GM23248 (cell line): ENCODE data around the gene TMEM72. TPM values are rescaled to one million over a fixed set of nuclear protein-coding genes. Genes with fewer than 3 reads are reported as not detected.

Experiments
- DNase-seq: peaks from one replicate; pipeline ENCODE4 v3.0.0-alpha.2; 2015
- H2AFZ ChIP-seq: fragments of 200-600 bp; sonication (generic); 2 replicates; pipeline ENCODE4 v1.6.1; 2016; ENCODE audit warnings: antibody characterized with exemption
- H3F3A ChIP-seq: fragments of 200-600 bp; sonication (generic); 2 replicates; pipeline ENCODE4 v1.6.1; 2016; ENCODE audit warnings: mild to moderate bottlenecking, antibody characterized with exemption, mixed run types; ENCODE audit not compliant: insufficient read depth
- H3K27ac ChIP-seq: fragments of 200-600 bp; sonication (generic); 2 replicates; pipeline ENCODE4 v1.5.1; 2016; ENCODE audit warnings: mild to moderate bottlenecking
- H3K27me3 ChIP-seq: fragments of 200-600 bp; sonication (generic); replicated peaks from 2 replicates; pipeline ENCODE4 v1.6.1; 2016; ENCODE audit warnings: mild to moderate bottlenecking; ENCODE audit not compliant: insufficient read depth
- H3K36me3 ChIP-seq: fragments of 200-600 bp; sonication (generic); 2 replicates; pipeline ENCODE4 v1.6.1; 2016; ENCODE audit warnings: low read depth, mild to moderate bottlenecking
- H3K4me1 ChIP-seq: fragments of 200-600 bp; sonication (generic); 2 replicates; pipeline ENCODE4 v1.6.1; 2016; ENCODE audit warnings: mild to moderate bottlenecking; ENCODE audit not compliant: insufficient read depth
- H3K4me2 ChIP-seq: fragments of 200-600 bp; sonication (generic); one replicate; pipeline ENCODE4 v1.6.1; 2016; ENCODE audit warnings: mild to moderate bottlenecking; ENCODE audit not compliant: unreplicated experiment
- H3K4me3 ChIP-seq: fragments of 200-600 bp; sonication (generic); 2 replicates; pipeline ENCODE4 v1.5.1; 2016; ENCODE audit warnings: mild to moderate bottlenecking
- H3K79me2 ChIP-seq: fragments of 200-600 bp; sonication (generic); 2 replicates; pipeline ENCODE4 v1.6.1; 2016; ENCODE audit warnings: mild to moderate bottlenecking; ENCODE audit not compliant: insufficient read depth
- H3K9ac ChIP-seq: fragments of 200-600 bp; sonication (generic); 2 replicates; pipeline ENCODE4 v1.6.1; 2016; ENCODE audit warnings: mild to moderate bottlenecking
- H3K9me2 ChIP-seq: fragments of 200-600 bp; sonication (generic); 2 replicates; pipeline ENCODE4 v1.6.1; 2016; ENCODE audit warnings: mixed run types, mild to moderate bottlenecking, moderate library complexity; ENCODE audit not compliant: insufficient read depth
- H3K9me3 ChIP-seq: fragments of 200-600 bp; sonication (generic); one replicate; pipeline ENCODE4 v1.6.1; 2017; ENCODE audit warnings: low read depth
- H4K20me1 ChIP-seq: fragments of 200-600 bp; sonication (generic); 2 replicates; pipeline ENCODE4 v1.6.0; 2016; ENCODE audit not compliant: insufficient read depth
- EZH2 ChIP-seq: fragments of 200-600 bp; sonication (generic); IDR thresholded peaks from 2 replicates; pipeline ENCODE4 v1.6.1; 2018; ENCODE audit warnings: antibody characterized with exemption, mild to moderate bottlenecking; ENCODE audit not compliant: insufficient read depth, poor library complexity, severe bottlenecking
- EZH2phosphoT487 ChIP-seq: fragments of 200-600 bp; sonication (generic); IDR thresholded peaks from 2 replicates; pipeline ENCODE4 v1.6.1; 2018; ENCODE audit warnings: antibody characterized with exemption, moderate library complexity, mild to moderate bottlenecking, low read depth; ENCODE audit not compliant: insufficient read depth
- WGBS, 2 experiments: methylation state at CpG; one replicate each; pipeline ENCODE4 v1.1.6; 2015 to 2017; ENCODE audit warnings: low lambda C conversion rate in 2 of 2, low coverage in 1 of 2; ENCODE audit errors: missing lambda C conversion rate in 2 of 2; 5-methylcytosine and 5-hydroxymethylcytosine counted together
- in situ Hi-C: fragments of 300-500 bp; cut with MboI; formaldehyde crosslinking; loops from 2 replicates; pipeline ENCODE4 v1.15.0; 2020
- polyA plus RNA-seq: library from polyadenylated mRNA; unstranded; fragments of >200 nt; fragmentation: Nextera tagmentation; extraction: Ambion mirVana; gene quantifications from 2 replicates; pipeline ENCODE4 v1.2.1, GENCODE V29; 2016
- total RNA-seq: library from RNA; depleted of rRNA; stranded (reverse); fragments of >200 nt; shearing (Covaris generic); gene quantifications from 2 replicates; pipeline ENCODE4 v1.2.3, GENCODE V29; 2014; rRNA removed

The TMEM72 gene
- total RNA-seq (not detected in 2 replicates), polyA plus RNA-seq (not detected in 2 replicates)

GRCh38 chr10:44911081-44911540, at the start of gene TMEM72:
Gene TMEM72 (plus strand): TSS chr10:44911337. CDS start chr10:44911513, 176 bp downstream.
- H3K4me1 ChIP-seq = no peaks in the 10 kb centered on the region
- H3K4me2 ChIP-seq = no peak within 1 kb of the TSS
- no peaks in the 10 kb centered on the region for H3K9me3 ChIP-seq
- no peak within 1 kb of the TSS for H3K9ac ChIP-seq
- H2AFZ ChIP-seq = no peak within 1 kb of the TSS
- H3K27me3 ChIP-seq = peaks cover 27% of the 10 kb centered on the region
- 36 to 45% methylated on average over 11 to 12 of the region's 12 CpGs for WGBS, 2 experiments
- H3K27ac ChIP-seq = no peak within 1 kb of the TSS
- no peaks in the 10 kb centered on the region for H3F3A ChIP-seq
- H3K4me3 ChIP-seq = no peak within 1 kb of the TSS
- no peaks in the 10 kb centered on the region for H3K79me2 ChIP-seq
- no peak for TF ChIP-seq EZH2phosphoT487
- no peak for TF ChIP-seq EZH2
- in situ Hi-C loops = no loop called here
- no peaks in the 10 kb centered on the region for H3K36me3 ChIP-seq
- DNase-seq = no peak
- H4K20me1 ChIP-seq = no peaks in the 10 kb centered on the region
- H3K9me2 ChIP-seq = no peaks in the 10 kb centered on the region

- peaks cover 21% of the 10 kb centered on the region for H3F3A ChIP-seq
- H3K36me3 ChIP-seq = no peaks in the 10 kb centered on the region
- 83% methylated on average over 12 of the region's 12 CpGs for WGBS, 2 experiments
- H3K27me3 ChIP-seq = no peaks in the 10 kb centered on the region
- no peaks in the 10 kb centered on the region for H3K79me2 ChIP-seq
- TF ChIP-seq EZH2phosphoT487 = no peak
- no peak for TF ChIP-seq EZH2
- no peaks in the 10 kb centered on the region for H3K9me2 ChIP-seq
- no peaks in the 10 kb centered on the region for H4K20me1 ChIP-seq
- no peaks in the 10 kb centered on the region for H3K9me3 ChIP-seq
- DNase-seq = no peak
- H3K4me1 ChIP-seq = peaks cover 40% of the 10 kb centered on the region
- H2AFZ ChIP-seq = peak overlapping the region; percentile 7; the same call in 1 of the 2 replicates
- in situ Hi-C loops = loop anchor here (10.0 to 25.0 kb wide), 2 partner anchors 800 to 1187 kb away; no protein-coding TSS in a partner anchor
- H3K27ac ChIP-seq = peak overlapping the region; percentile 82
- no peak overlapping the region for H3K4me3 ChIP-seq
- peak overlapping the region; percentile 63 for H3K9ac ChIP-seq
- peak overlapping the region; percentile 67 for H3K4me2 ChIP-seq
These were observed 49.0 kb upstream of the TMEM72 start for GRCh38 chr10:44862006-44862751.

GRCh38 chr10:44862924-44863323, 48.2 kb upstream of the TMEM72 start:
- no peak overlapping the region for H2AFZ ChIP-seq
- no peaks in the 10 kb centered on the region for H3K36me3 ChIP-seq
- no peak for DNase-seq
- H3K27me3 ChIP-seq = no peaks in the 10 kb centered on the region
- 61 to 66% methylated on average over 4 of the region's 4 CpGs for WGBS, 2 experiments
- H3K27ac ChIP-seq = no peak overlapping the region
- no peak for TF ChIP-seq EZH2
- TF ChIP-seq EZH2phosphoT487 = no peak
- no peak overlapping the region for H3K9ac ChIP-seq
- H3F3A ChIP-seq = peaks cover 21% of the 10 kb centered on the region
- no peaks in the 10 kb centered on the region for H3K9me2 ChIP-seq
- H3K9me3 ChIP-seq = no peaks in the 10 kb centered on the region
- no peaks in the 10 kb centered on the region for H3K79me2 ChIP-seq
- H4K20me1 ChIP-seq = no peaks in the 10 kb centered on the region
- in situ Hi-C loops = loop anchor here (10.0 to 25.0 kb wide), 2 partner anchors 801 to 1188 kb away; no protein-coding TSS in a partner anchor
- H3K4me1 ChIP-seq = peaks cover 36% of the 10 kb centered on the region
- no peak overlapping the region for H3K4me3 ChIP-seq
- H3K4me2 ChIP-seq = no peak overlapping the region

- H3K9ac ChIP-seq = peak overlapping the region; percentile 86
- 49 to 51% methylated on average over 15 of the region's 15 CpGs for WGBS, 2 experiments
- H3F3A ChIP-seq = peaks cover 21% of the 10 kb centered on the region
- H3K36me3 ChIP-seq = no peaks in the 10 kb centered on the region
- peak overlapping the region; percentile 77 for H2AFZ ChIP-seq
- H4K20me1 ChIP-seq = no peaks in the 10 kb centered on the region
- H3K27ac ChIP-seq = peak overlapping the region; percentile 91
- H3K27me3 ChIP-seq = no peaks in the 10 kb centered on the region
- H3K79me2 ChIP-seq = no peaks in the 10 kb centered on the region
- H3K4me2 ChIP-seq = peak overlapping the region; percentile 80
- H3K9me2 ChIP-seq = no peaks in the 10 kb centered on the region
- H3K4me3 ChIP-seq = peak overlapping the region; percentile 73
- TF ChIP-seq EZH2 (no peak), EZH2phosphoT487 (no peak)
- in situ Hi-C loops = loop anchor here (10.0 to 25.0 kb wide), 2 partner anchors 801 to 1189 kb away; no protein-coding TSS in a partner anchor
- no peaks in the 10 kb centered on the region for H3K9me3 ChIP-seq
- peaks cover 36% of the 10 kb centered on the region for H3K4me1 ChIP-seq
- DNase-seq = peak; percentile 51
These were observed 47.6 kb upstream of the TMEM72 start for GRCh38 chr10:44863344-44864047.
